DND-41 (cell line): ENCODE measurements around the gene IL2RA.
A peak's percentile ranks its signal among the peaks of the same experiment; 100 is the strongest.

Source experiments
- ATAC-seq: fragments of 200-7000 bp; cut with Tn5 transposase; 3 replicates; pipeline ENCODE4 v1.9.1; 2021; ENCODE audit warnings: low read depth; ENCODE audit not compliant: insufficient read depth
- DNase-seq: peaks from one replicate; pipeline ENCODE4 v3.0.0-alpha.2; 2020
- H2AFZ ChIP-seq: 2 replicates; pipeline ENCODE4 v1.6.0; 2012; ENCODE audit warnings: low read depth, low read length
- H3K27ac ChIP-seq: 2 replicates; pipeline ENCODE4 v1.5.1; 2012; ENCODE audit warnings: low read length, inconsistent platforms
- H3K27me3 ChIP-seq: fragments of 200-600 bp; sonication (generic); 2 replicates; pipeline ENCODE4 v1.6.0; 2012; ENCODE audit warnings: low read length, mild to moderate bottlenecking, inconsistent platforms; ENCODE audit not compliant: insufficient read depth, poor library complexity
- H3K36me3 ChIP-seq: 2 replicates; pipeline ENCODE4 v1.5.1; 2012; ENCODE audit warnings: low read length, inconsistent platforms; ENCODE audit not compliant: insufficient read depth
- H3K4me1 ChIP-seq: 2 replicates; pipeline ENCODE4 v1.5.1; 2012; ENCODE audit warnings: mild to moderate bottlenecking, low read length; ENCODE audit not compliant: insufficient read depth
- H3K4me2 ChIP-seq: 2 replicates; pipeline ENCODE4 v1.6.0; 2012; ENCODE audit warnings: mild to moderate bottlenecking, moderate library complexity, low read length, inconsistent platforms; ENCODE audit not compliant: insufficient read depth
- H3K4me3 ChIP-seq, 2 experiments: fragments of 200-600 bp in 1 of 2; shearing (Covaris generic) in 1 of 2; 2 replicates each; pipeline ENCODE4 v1.5.1; 2012 to 2016; ENCODE audit warnings: inconsistent platforms in 2 of 2, low read length in 2 of 2, mild to moderate bottlenecking in 2 of 2, low read depth in 1 of 2, moderate library complexity in 1 of 2
- H3K79me2 ChIP-seq: 2 replicates; pipeline ENCODE4 v1.6.0; 2012; ENCODE audit warnings: low read length, inconsistent platforms; ENCODE audit not compliant: insufficient read depth
- H3K9ac ChIP-seq: 2 replicates; pipeline ENCODE4 v1.6.0; 2012; ENCODE audit warnings: low read depth, mild to moderate bottlenecking, inconsistent platforms, low read length, moderate library complexity
- H3K9me3 ChIP-seq: 2 replicates; pipeline ENCODE4 v1.5.1; 2012; ENCODE audit warnings: low read length, moderate library complexity, mild to moderate bottlenecking, inconsistent platforms; ENCODE audit not compliant: insufficient read depth, severe bottlenecking
- H4K20me1 ChIP-seq: 2 replicates; pipeline ENCODE4 v1.6.0; 2012; ENCODE audit warnings: low read length; ENCODE audit not compliant: insufficient read depth
- CTCF ChIP-seq: IDR thresholded peaks from 2 replicates; pipeline ENCODE4 v1.5.1; 2012; ENCODE audit warnings: borderline replicate concordance, low read length, moderate library complexity, mild to moderate bottlenecking; ENCODE audit not compliant: poor library complexity, severe bottlenecking; ENCODE audit errors: extremely low read depth
- EZH2 ChIP-seq: IDR thresholded peaks from 3 replicates; pipeline ENCODE4 v1.6.1; 2012; ENCODE audit warnings: borderline replicate concordance, low read depth, mild to moderate bottlenecking, moderate library complexity, low read length, inconsistent platforms; ENCODE audit not compliant: severe bottlenecking

IL2RA gene

GRCh38 chr10:6040205-6040604 lies 22.0 kb downstream of the IL2RA start:
- H2AFZ ChIP-seq: no peak overlapping the region
- H3K9me3 ChIP-seq: no peaks in the 10 kb centered on the region
- no peak overlapping the region for H3K27ac ChIP-seq
- H3K4me3 ChIP-seq: no peak overlapping the region
- no peaks in the 10 kb centered on the region for H4K20me1 ChIP-seq
- ATAC-seq: no peak
- DNase-seq: no peak
- peaks cover 22% of the 10 kb centered on the region for H3K27me3 ChIP-seq
- no peaks in the 10 kb centered on the region for H3K79me2 ChIP-seq
- no peak overlapping the region for H3K4me2 ChIP-seq
- H3K9ac ChIP-seq: no peak overlapping the region
- TF ChIP-seq EZH2: no peak
- TF ChIP-seq CTCF: no peak
- no peaks in the 10 kb centered on the region for H3K36me3 ChIP-seq
- H3K4me1 ChIP-seq: peaks cover 7% of the 10 kb centered on the region

GRCh38 chr10:6039711-6040110 lies 22.5 kb downstream of the IL2RA start:
- Histone ChIP-seq H3K4me2 (no peak overlapping the region), H3K9me3 (no peaks in the 10 kb centered on the region), H3K27ac (no peak overlapping the region), H3K27me3 (peaks cover 22% of the 10 kb centered on the region), H3K36me3 (no peaks in the 10 kb centered on the region), H3K9ac (no peak overlapping the region), H2AFZ (no peak overlapping the region), H4K20me1 (no peaks in the 10 kb centered on the region), H3K4me1 (peaks cover 2% of the 10 kb centered on the region), H3K79me2 (no peaks in the 10 kb centered on the region), H3K4me3 (no peak overlapping the region)
- no peak for DNase-seq
- ATAC-seq: no peak
- TF ChIP-seq EZH2: no peak
- no peak for TF ChIP-seq CTCF

GRCh38 chr10:6038071-6038631 lies 24.0 kb downstream of the IL2RA start:
- DNase-seq (no peak), ATAC-seq (peak; percentile 37; the same call in 1 of the 3 replicates)
- no peak overlapping the region for H3K4me3 ChIP-seq
- H3K4me2 ChIP-seq: no peak overlapping the region
- no peaks in the 10 kb centered on the region for H4K20me1 ChIP-seq
- H2AFZ ChIP-seq: no peak overlapping the region
- peaks cover 15% of the 10 kb centered on the region for H3K27me3 ChIP-seq
- no peaks in the 10 kb centered on the region for H3K79me2 ChIP-seq
- H3K9me3 ChIP-seq: no peaks in the 10 kb centered on the region
- no peaks in the 10 kb centered on the region for H3K4me1 ChIP-seq
- H3K27ac ChIP-seq: no peak overlapping the region
- no peaks in the 10 kb centered on the region for H3K36me3 ChIP-seq
- no peak overlapping the region for H3K9ac ChIP-seq
- TF ChIP-seq CTCF (no peak), EZH2 (no peak)
